Gastrocnemius medialis (tissue), 4 donors: ENCODE measurements around the gene MAB21L3.

Experiments used
- CTCF ChIP-seq, 5 experiments: fragments of 450-650 bp in 3 of 5; fragments of 200-600 bp in 2 of 5; sonication (generic) in 2 of 5; IDR thresholded peaks in 4 of 5; conservative IDR thresholded peaks in 1 of 5; 1 replicate in 4 of 5; 2 replicates in 1 of 5; pipeline ENCODE4 v1.5.1; 2016 to 2019; ENCODE audit warnings: antibody characterized with exemption in 5 of 5, mild to moderate bottlenecking in 3 of 5, moderate library complexity in 3 of 5
- POLR2A ChIP-seq, 2 donors: fragments of 450-650 bp; IDR thresholded peaks; one replicate each; pipeline ENCODE4 v1.6.1; 2017; ENCODE audit warnings: antibody characterized with exemption in 2 of 2, mild to moderate bottlenecking in 2 of 2, moderate library complexity in 2 of 2

DNA sequence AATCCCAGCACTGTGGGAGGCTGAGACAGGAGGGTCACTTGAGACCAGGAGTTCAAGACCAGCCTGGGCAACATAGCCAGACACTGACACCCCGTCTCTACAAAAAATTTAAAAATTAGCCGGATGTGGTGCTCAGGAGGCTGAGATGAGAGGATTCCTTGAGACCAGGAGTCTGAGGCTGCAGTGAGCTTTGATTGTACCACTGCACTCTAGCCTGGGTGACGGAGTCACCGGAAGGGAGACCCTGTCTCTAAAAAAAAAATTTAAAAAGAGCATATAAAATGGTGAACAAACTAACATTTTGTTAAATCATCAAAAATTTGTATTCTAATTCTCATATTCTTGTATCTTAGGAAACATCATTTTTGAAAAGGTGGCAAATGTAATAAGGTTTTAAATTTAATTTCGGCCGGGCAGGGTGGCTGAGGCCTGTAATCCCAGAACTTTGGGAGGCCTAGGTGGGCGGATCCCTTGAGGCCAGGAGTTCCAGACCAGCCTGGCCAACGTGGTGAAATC, 27.1 kb downstream of the MAB21L3 start:
- TF ChIP-seq CTCF (IDR thresholded peaks at IDR 0.05 in 4 of 5, conservative IDR thresholded peaks at IDR 0.05 in 1 of 5) (no peak), POLR2A (IDR thresholded peaks at IDR 0.05) (no peak)
